Motor neuron (in vitro differentiated cells): ENCODE results near the gene ZSWIM4. TPM values are rescaled to one million over a fixed set of nuclear protein-coding genes. Genes with fewer than 3 reads are reported as not detected.

ENCODE experiments used
- ATAC-seq, 8 experiments: fragments of 200-7000 bp; cut with Tn5 transposase; replicated peaks in 6 of 8; 2 replicates each; pipeline ENCODE4 v1.8.0; 2021; ENCODE audit warnings: mild to moderate bottlenecking in 8 of 8, moderate library complexity in 8 of 8
- H3K27ac ChIP-seq, 2 donors: fragments of 250-450 bp; sonication (Bioruptor Pico); 2 replicates each; pipeline ENCODE4 v1.9.0; 2021; ENCODE audit warnings: antibody characterized with exemption in 2 of 2, mild to moderate bottlenecking in 2 of 2, moderate library complexity in 1 of 2
- H3K4me1 ChIP-seq, 2 donors: fragments of 250-450 bp; sonication (Bioruptor Pico); replicated peaks in 1 of 2; 2 replicates each; pipeline ENCODE4 v1.6.1; 2021; ENCODE audit warnings: antibody characterized with exemption in 2 of 2, mild to moderate bottlenecking in 2 of 2, moderate library complexity in 1 of 2
- H3K4me3 ChIP-seq, 5 donors: fragments of 250-450 bp; sonication (Bioruptor Pico); 2 replicates each; pipeline ENCODE4 v1.9.0; 2021; ENCODE audit warnings: antibody characterized with exemption in 5 of 5, mild to moderate bottlenecking in 5 of 5, moderate library complexity in 4 of 5
- WGBS, 10 experiments: fragments of 450-650 bp; shearing (Covaris generic); methylation state at CpG; one replicate each; pipeline ENCODE4 v1.0.0; 2022; 5-methylcytosine and 5-hydroxymethylcytosine counted together
- in situ Hi-C, 9 experiments: fragments of 400-800 bp; cut with MboI; loops; one replicate each; pipeline ENCODE4 v1.15.0; 2021; ENCODE audit warnings: low sequenced_read_pairs in 9 of 9, low pct_unique_long_range_greater_than_20kb in 2 of 9; ENCODE audit not compliant: unreplicated experiment in 9 of 9
- total RNA-seq, 8 experiments: library from RNA; unstranded; fragments of 300-600 nt; gene quantifications; 2 replicates each; pipeline versions ENCODE4 v1.2.3 to v1.2.4, GENCODE V29; 2022

The ZSWIM4 gene
- total RNA-seq, 8 experiments from 2014 or later: 1.2 to 14.5 (median 8.6) TPM

- Histone ChIP-seq H3K4me1 (peaks cover 18 to 22% of the 10 kb centered on the region in 2 donors), H3K27ac (no peak overlapping the region), H3K4me3 (no peak overlapping the region)
- in situ Hi-C loops: loop anchor here in 8 of 9 experiments (10.0 to 25.0 kb wide), 4 partner anchors 84 to 281 kb away; no protein-coding TSS in a partner anchor
- no peak for ATAC-seq
- 40 to 100% (median 71%) methylated on average over 1 to 2 of the region's 4 CpGs; no CpG with 5 or more reads in 3 of the 10 experiments for WGBS, 10 experiments
Measured at GRCh38 chr19:13868663-13869062, 73.4 kb downstream of the ZSWIM4 start.

DNA sequence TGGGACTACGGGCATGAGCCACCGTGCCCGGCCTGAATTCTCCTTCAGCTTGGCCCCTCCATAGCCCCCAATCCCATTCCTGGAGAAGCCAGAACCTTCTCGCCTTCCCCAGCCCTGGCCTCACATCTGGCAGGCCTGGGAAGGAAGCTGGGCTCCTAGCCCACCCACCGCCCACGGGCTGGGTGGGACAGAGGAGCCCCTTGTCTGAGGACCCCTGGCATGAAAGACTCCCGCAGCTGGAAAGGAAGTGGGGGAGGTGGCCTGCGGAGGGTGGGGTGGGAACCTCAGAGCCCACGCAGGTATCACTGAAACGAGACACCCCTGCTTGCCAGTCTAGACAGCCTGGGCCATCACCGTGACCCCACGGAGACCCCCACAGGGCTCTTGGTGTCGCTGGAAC is 74.0 kb downstream of the ZSWIM4 start:
- WGBS, 10 experiments: 33 to 83% (median 70%) methylated on average over 1 to 5 of the region's 13 CpGs; no CpG with 5 or more reads in 6 of the 10 experiments

GRCh38 chr19:13870873-13871272 is 75.6 kb downstream of the ZSWIM4 start:
- Histone ChIP-seq H3K4me1 (peaks cover 8 to 10% of the 10 kb centered on the region in 2 donors), H3K27ac (no peak overlapping the region), H3K4me3 (no peak overlapping the region)
- in situ Hi-C loops: loop anchor here in 7 of 9 experiments (10.0 to 25.0 kb wide), 4 partner anchors 204 to 284 kb away; partner anchors contain the start of genes MISP3 (in 2 of the 7) and C19orf67 (in 1 of the 7)
- no peak for ATAC-seq
- WGBS, 10 experiments: 20% methylated on average over 1 of the region's 4 CpGs; no CpG with 5 or more reads in 9 of the 10 experiments

More for the DNA sequence above, 74.0 kb downstream of the ZSWIM4 start:
- Histone ChIP-seq H3K4me1 (peaks cover 14 to 16% of the 10 kb centered on the region in 2 donors), H3K4me3 (no peak overlapping the region), H3K27ac (no peak overlapping the region)
- no peak for ATAC-seq
- in situ Hi-C loops: loop anchor here in 8 of 9 experiments (10.0 to 25.0 kb wide), 4 partner anchors 84 to 282 kb away; no protein-coding TSS in a partner anchor

DNA sequence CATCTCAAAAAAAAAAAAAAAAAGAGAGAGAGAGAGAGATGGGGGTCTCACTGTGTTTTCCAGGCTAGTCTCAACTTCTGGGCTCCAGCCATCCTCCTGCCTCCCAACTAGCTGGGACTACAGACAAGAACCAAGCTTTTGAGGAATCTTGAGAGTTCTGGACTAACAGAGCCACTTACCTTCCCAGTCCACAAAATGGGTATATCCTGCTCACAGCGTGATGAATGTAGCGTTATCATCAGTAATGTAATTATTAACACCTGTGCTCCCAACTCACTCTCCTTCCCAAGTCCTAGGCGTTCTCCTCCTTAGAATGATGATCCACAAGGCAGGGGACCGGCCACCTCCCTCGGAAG is 77.1 kb downstream of the ZSWIM4 start:
- no peak overlapping the region for H3K4me3 ChIP-seq
- no peak overlapping the region for H3K27ac ChIP-seq
- no peak for ATAC-seq
- 20 to 88% (median 52%) methylated on average over 2 to 3 of the region's 5 CpGs; no CpG with 5 or more reads in 6 of the 10 experiments for WGBS, 10 experiments
- in situ Hi-C loops: loop anchor here in 7 of 9 experiments (10.0 to 25.0 kb wide), 4 partner anchors 202 to 285 kb away; partner anchors contain the start of genes MISP3 (in 2 of the 7) and C19orf67 (in 1 of the 7)
- H3K4me1 ChIP-seq: peaks cover 0 to 3% of the 10 kb centered on the region in 2 donors

DNA sequence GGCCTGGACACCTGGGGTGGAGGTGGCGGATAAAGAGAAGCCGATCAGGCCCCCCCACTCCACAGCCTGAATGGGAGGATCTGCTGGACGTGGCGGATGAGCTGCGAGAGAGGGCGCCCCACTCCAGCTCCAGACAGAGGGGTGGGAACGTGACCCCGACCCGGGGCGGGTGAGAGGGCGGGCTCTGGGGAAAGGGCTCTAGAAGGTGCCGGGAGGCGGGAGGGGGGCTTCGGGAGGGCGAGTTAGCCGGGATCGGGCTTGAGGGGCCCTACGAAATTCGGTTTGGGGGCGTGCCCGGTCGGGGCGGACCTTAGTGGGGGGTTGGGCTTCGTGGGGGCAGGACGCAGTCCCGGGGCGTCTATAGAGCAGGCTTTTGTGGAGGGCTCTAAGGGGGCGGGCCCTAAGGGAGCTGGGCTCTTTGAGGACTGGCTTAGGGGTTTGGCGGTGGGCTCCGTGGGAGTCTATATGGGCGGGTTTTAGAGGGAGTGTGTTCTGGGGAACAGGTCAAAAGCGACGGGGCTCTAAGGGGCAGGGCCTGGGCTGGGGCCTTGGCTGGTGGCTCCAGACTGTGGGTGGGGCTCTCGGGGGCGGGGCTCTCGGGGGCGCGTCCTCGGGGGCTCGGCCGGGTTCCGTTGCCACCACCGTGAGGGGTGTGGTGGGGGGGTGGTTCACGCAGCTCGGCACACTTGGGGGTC is 77.6 kb downstream of the ZSWIM4 start:
- in situ Hi-C loops: loop anchor here in 7 of 9 experiments (10.0 to 25.0 kb wide), 4 partner anchors 202 to 286 kb away; partner anchors contain the start of genes MISP3 (in 2 of the 7) and C19orf67 (in 1 of the 7)
- peak; percentile 25 to 87 (median 56) for ATAC-seq
- 20% methylated on average over 1 of the region's 45 CpGs; no CpG with 5 or more reads in 9 of the 10 experiments for WGBS, 10 experiments

GRCh38 chr19:13873834-13874515 is 78.7 kb downstream of the ZSWIM4 start:
- Histone ChIP-seq H3K27ac (no peak overlapping the region), H3K4me3 (no peak overlapping the region), H3K4me1 (peaks cover 0 to 3% of the 10 kb centered on the region in 2 donors)
- in situ Hi-C loops: loop anchor here in 7 of 9 experiments (10.0 to 25.0 kb wide), 4 partner anchors 201 to 287 kb away; partner anchors contain the start of genes MISP3 (in 2 of the 7) and C19orf67 (in 1 of the 7)
- WGBS, 10 experiments: 36 to 82% (median 38%) methylated on average over 2 to 4 of the region's 35 CpGs; no CpG with 5 or more reads in 5 of the 10 experiments
- peak in 1 of 8 experiments; percentile 28 for ATAC-seq

More for the DNA sequence above, 77.6 kb downstream of the ZSWIM4 start:
- Histone ChIP-seq H3K27ac (no peak overlapping the region), H3K4me3 (peak overlapping the region in 1 of 5 donors; percentile 6), H3K4me1 (peaks cover 0 to 3% of the 10 kb centered on the region in 2 donors)

DNA sequence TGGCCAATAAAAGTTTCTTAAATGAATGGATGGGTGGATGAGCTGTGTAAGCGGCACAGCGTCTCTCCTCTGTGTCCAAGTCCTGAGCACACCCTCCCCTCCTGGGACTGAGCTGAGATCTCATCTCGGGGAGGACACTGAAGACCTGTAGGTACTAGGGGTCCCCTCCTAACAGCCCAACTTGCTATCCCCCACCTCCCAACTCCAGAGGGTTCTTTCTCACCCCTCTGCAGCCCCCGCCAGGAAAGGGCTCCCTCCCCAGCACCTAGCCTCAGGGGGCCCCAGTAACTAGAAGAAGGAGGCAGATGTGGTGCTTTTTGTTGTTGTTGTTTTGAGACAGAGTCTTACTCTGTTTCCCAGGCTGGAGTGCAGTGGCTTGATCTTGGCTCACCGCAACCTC is 80.6 kb downstream of the ZSWIM4 start:
- H3K27ac ChIP-seq: no peak overlapping the region
- ATAC-seq: no peak
- 67 to 80% (median 80%) methylated on average over 1 of the region's 5 CpGs; no CpG with 5 or more reads in 7 of the 10 experiments for WGBS, 10 experiments
- peaks cover 6 to 9% of the 10 kb centered on the region in 2 donors for H3K4me1 ChIP-seq
- in situ Hi-C loops: loop anchor here (10.0 to 25.0 kb wide), 4 partner anchors 186 to 536 kb away; partner anchors contain the start of genes MISP3 (in 8 of the 9), PALM3 (in 6 of the 9), C19orf67 (in 1 of the 9) and DDX39A (in 1 of the 9)
- no peak overlapping the region for H3K4me3 ChIP-seq

- Histone ChIP-seq H3K27ac (no peak within 1 kb of the TSS), H3K4me3 (no peak within 1 kb of the TSS), H3K4me1 (peaks cover 16 to 19% of the 10 kb centered on the region in 2 donors)
- ATAC-seq: no peak
- in situ Hi-C loops: loop anchor here (10.0 to 25.0 kb wide), 4 partner anchors 185 to 535 kb away; partner anchors contain the start of genes MISP3 (in 8 of the 9), PALM3 (in 6 of the 9), C19orf67 (in 1 of the 9) and DDX39A (in 1 of the 9)
- WGBS, 10 experiments: 0 to 67% (median 53%) methylated on average over 1 to 4 of the region's 5 CpGs; no CpG with 5 or more reads in 7 of the 10 experiments
Measured at GRCh38 chr19:13876834-13877233, 81.6 kb downstream of the ZSWIM4 start, which contains the start of gene NANOS3. TSS of gene NANOS3 (plus strand) at chr19:13877134. CDS start at chr19:13877249, 115 bp downstream.

DNA sequence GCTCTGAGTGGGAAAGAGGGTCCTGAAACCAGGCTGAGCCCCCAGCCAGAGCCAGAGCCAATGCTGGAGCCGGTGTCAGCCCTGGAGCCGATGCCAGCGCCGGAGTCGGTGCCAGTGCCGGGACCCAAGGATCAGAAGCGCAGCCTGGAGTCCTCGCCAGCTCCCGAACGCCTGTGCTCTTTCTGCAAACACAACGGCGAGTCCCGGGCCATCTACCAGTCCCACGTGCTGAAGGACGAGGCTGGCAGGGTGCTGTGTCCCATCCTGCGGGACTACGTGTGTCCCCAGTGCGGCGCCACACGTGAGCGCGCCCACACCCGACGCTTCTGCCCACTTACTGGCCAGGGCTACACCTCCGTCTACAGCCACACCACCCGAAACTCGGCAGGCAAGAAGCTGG is 82.1 kb downstream of the ZSWIM4 start:
- ATAC-seq: no peak
- H3K4me3 ChIP-seq: no peak overlapping the region
- in situ Hi-C loops: loop anchor here (10.0 to 25.0 kb wide), 4 partner anchors 185 to 535 kb away; partner anchors contain the start of genes MISP3 (in 8 of the 9), PALM3 (in 6 of the 9), C19orf67 (in 1 of the 9) and DDX39A (in 1 of the 9)
- peaks cover 18 to 24% of the 10 kb centered on the region in 2 donors for H3K4me1 ChIP-seq
- H3K27ac ChIP-seq: no peak overlapping the region
- WGBS, 10 experiments: 40 to 87% (median 73%) methylated on average over 2 to 13 of the region's 27 CpGs; no CpG with 5 or more reads in 6 of the 10 experiments

GRCh38 chr19:13880059-13881043 is 85.1 kb downstream of the ZSWIM4 start:
- Histone ChIP-seq H3K4me3 (peak overlapping the region in 3 of 5 donors; percentile 0 to 4 (median 1)), H3K27ac (no peak overlapping the region), H3K4me1 (peaks cover 18 to 22% of the 10 kb centered on the region in 2 donors)
- ATAC-seq: peak; percentile 93 to 97 (median 96)
- in situ Hi-C loops: loop anchor here in 7 of 9 experiments (25.0 kb wide), 2 partner anchors 182 to 532 kb away; partner anchors contain the start of genes MISP3 (in 6 of the 7), PALM3 (in 6 of the 7) and DDX39A (in 1 of the 7)
- WGBS, 10 experiments: 0 to 52% (median 0%) methylated on average over 2 to 10 of the region's 34 CpGs; no CpG with 5 or more reads in 5 of the 10 experiments

GRCh38 chr19:13881251-13881691 is 86.0 kb downstream of the ZSWIM4 start:
- Histone ChIP-seq H3K4me1 (peaks cover 18 to 22% of the 10 kb centered on the region in 2 donors), H3K4me3 (no peak overlapping the region), H3K27ac (peak overlapping the region in 1 of 2 donors; percentile 16)
- 20 to 40% (median 30%) methylated on average over 1 to 3 of the region's 12 CpGs; no CpG with 5 or more reads in 7 of the 10 experiments for whole genome bisulfite sequencing, 10 experiments
- in situ Hi-C loops: loop anchor here in 7 of 9 experiments (25.0 kb wide), 2 partner anchors 181 to 531 kb away; partner anchors contain the start of genes MISP3 (in 6 of the 7), PALM3 (in 6 of the 7) and DDX39A (in 1 of the 7)
- no peak for ATAC-seq
